Suprapubic skin (tissue), 4 donors: ENCODE measurements around the gene FKBP11. TPM values are rescaled to one million over a fixed set of nuclear protein-coding genes. Genes with fewer than 3 reads are reported as not detected.

Experiments
- DNase-seq, 2 donors: peaks; one replicate each; pipeline ENCODE4 v3.0.0-alpha.2; 2019; ENCODE audit warnings: low spot score in 2 of 2
- H3K27ac ChIP-seq: fragments of 200-600 bp; sonication (generic); one replicate; pipeline ENCODE4 v1.5.1; 2019
- H3K27me3 ChIP-seq: fragments of 200-600 bp; sonication (generic); one replicate; pipeline ENCODE4 v1.5.1; 2019
- H3K36me3 ChIP-seq: fragments of 200-600 bp; sonication (generic); one replicate; pipeline ENCODE4 v1.5.1; 2019
- H3K4me1 ChIP-seq: fragments of 200-600 bp; sonication (generic); one replicate; pipeline ENCODE4 v1.5.1; 2019
- H3K4me3 ChIP-seq: fragments of 200-600 bp; sonication (generic); one replicate; pipeline ENCODE4 v1.5.1; 2019; ENCODE audit warnings: mild to moderate bottlenecking
- H3K9me3 ChIP-seq: fragments of 200-600 bp; sonication (generic); one replicate; pipeline ENCODE4 v1.5.1; 2019
- CTCF ChIP-seq, 2 donors: fragments of 200-600 bp in 1 of 2; fragments of 450-650 bp in 1 of 2; sonication (generic) in 1 of 2; IDR thresholded peaks; one replicate each; pipeline ENCODE4 v1.5.1; 2016 to 2019; ENCODE audit warnings: antibody characterized with exemption in 2 of 2, mild to moderate bottlenecking in 1 of 2, moderate library complexity in 1 of 2
- EP300 ChIP-seq: sonication (generic); formaldehyde crosslinking; IDR thresholded peaks from one replicate; pipeline ENCODE4 v1.6.1; 2017; ENCODE audit warnings: antibody characterized with exemption
- POLR2A ChIP-seq, 2 donors: fragments of 450-650 bp; IDR thresholded peaks; one replicate each; pipeline ENCODE4 v1.6.1; 2017; ENCODE audit warnings: antibody characterized with exemption in 2 of 2, mild to moderate bottlenecking in 2 of 2, moderate library complexity in 2 of 2
- POLR2AphosphoS5 ChIP-seq, 3 donors: sonication (generic); formaldehyde crosslinking; IDR thresholded peaks; one replicate each; pipeline ENCODE4 v1.6.1; 2017; ENCODE audit warnings: antibody characterized with exemption in 3 of 3
- WGBS: methylation state at CpG from one replicate; pipeline ENCODE4 v1.1.5; 2018; 5-methylcytosine and 5-hydroxymethylcytosine counted together
- total RNA-seq, 4 donors: library from RNA; depleted of rRNA; stranded (reverse); fragments of >200 nt; gene quantifications; one replicate each; pipeline ENCODE4 v1.1.0, GENCODE V29; 2016

The FKBP11 gene
- total RNA-seq, 4 donors from 2014 or later, result 8.9 to 18.9 (median 15.3) TPM

- H3K27me3 ChIP-seq, result peaks cover 20% of the 10 kb centered on the region
- whole genome bisulfite sequencing, result 81% methylated on average over 3 of the region's 3 CpGs
- H3K36me3 ChIP-seq, result no peaks in the 10 kb centered on the region
- H3K27ac ChIP-seq, result no peak overlapping the region
- no peak for DNase-seq
- no peak overlapping the region for H3K4me3 ChIP-seq
- peaks cover 8% of the 10 kb centered on the region for H3K4me1 ChIP-seq
- no peaks in the 10 kb centered on the region for H3K9me3 ChIP-seq
- TF ChIP-seq POLR2AphosphoS5 (IDR thresholded peaks at IDR 0.05) (no peak), POLR2A (IDR thresholded peaks at IDR 0.05) (no peak), EP300 (no peak), CTCF (IDR thresholded peaks at IDR 0.05) (no peak)
These were observed 42.4 kb downstream of the FKBP11 start for GRCh38 chr12:48882972-48883304.

GRCh38 chr12:48882315-48882687, 43.0 kb downstream of the FKBP11 start:
- H3K4me1 ChIP-seq, result peaks cover 8% of the 10 kb centered on the region
- H3K27ac ChIP-seq, result no peak overlapping the region
- 11% methylated on average over 10 of the region's 10 CpGs for WGBS
- DNase-seq, result no peak
- peak overlapping the region; percentile 20 for H3K4me3 ChIP-seq
- H3K27me3 ChIP-seq, result peaks cover 20% of the 10 kb centered on the region
- TF ChIP-seq POLR2A (IDR thresholded peaks at IDR 0.05) (no peak), CTCF (IDR thresholded peaks at IDR 0.05) (no peak), EP300 (no peak), POLR2AphosphoS5 (IDR thresholded peaks at IDR 0.05) (no peak)
- H3K36me3 ChIP-seq, result no peaks in the 10 kb centered on the region
- no peaks in the 10 kb centered on the region for H3K9me3 ChIP-seq

- H3K4me3 ChIP-seq, result peak overlapping the region; percentile 20
These were observed 43.5 kb downstream of the FKBP11 start for GRCh38 chr12:48881686-48882314.

GRCh38 chr12:48880647-48881046, 44.6 kb downstream of the FKBP11 start:
- Histone ChIP-seq H3K9me3 (no peaks in the 10 kb centered on the region), H3K36me3 (no peaks in the 10 kb centered on the region), H3K27ac (no peak overlapping the region), H3K27me3 (peaks cover 20% of the 10 kb centered on the region), H3K4me1 (peaks cover 8% of the 10 kb centered on the region), H3K4me3 (no peak overlapping the region)
- no peak for DNase-seq
- WGBS, result 86% methylated on average over 9 of the region's 9 CpGs
- TF ChIP-seq POLR2AphosphoS5 (IDR thresholded peaks at IDR 0.05), result no peak
- TF ChIP-seq CTCF (IDR thresholded peaks at IDR 0.05), result no peak
- TF ChIP-seq EP300, result no peak

More at GRCh38 chr12:48881686-48882314, 43.5 kb downstream of the FKBP11 start:
- Histone ChIP-seq H3K27me3 (peaks cover 20% of the 10 kb centered on the region), H3K4me1 (peaks cover 8% of the 10 kb centered on the region), H3K27ac (no peak overlapping the region), H3K36me3 (no peaks in the 10 kb centered on the region), H3K9me3 (no peaks in the 10 kb centered on the region)
- DNase-seq, result no peak
- WGBS, result 30% methylated on average over 9 of the region's 9 CpGs
- TF ChIP-seq POLR2A (IDR thresholded peaks at IDR 0.05) (no peak), EP300 (no peak), CTCF (IDR thresholded peaks at IDR 0.05) (no peak), POLR2AphosphoS5 (IDR thresholded peaks at IDR 0.05) (no peak)

GRCh38 chr12:48878548-48878947, 46.7 kb downstream of the FKBP11 start:
- no peak for DNase-seq
- Histone ChIP-seq H3K9me3 (no peaks in the 10 kb centered on the region), H3K27ac (no peak overlapping the region), H3K4me1 (peaks cover 8% of the 10 kb centered on the region), H3K27me3 (peaks cover 20% of the 10 kb centered on the region), H3K36me3 (no peaks in the 10 kb centered on the region), H3K4me3 (no peak overlapping the region)
- TF ChIP-seq POLR2AphosphoS5 (IDR thresholded peaks at IDR 0.05) (no peak), CTCF (IDR thresholded peaks at IDR 0.05) (no peak)
- 84% methylated on average over 2 of the region's 2 CpGs for WGBS
